Lung (tissue), 12 donors: ENCODE results near the gene ARRB2. TPM values are rescaled to one million over a fixed set of nuclear protein-coding genes. Genes with fewer than 3 reads are reported as not detected.
A peak's percentile ranks its signal among the peaks of the same experiment; 100 is the strongest.

ENCODE experiments used
- ATAC-seq: fragments of 200-7000 bp; cut with Tn5 transposase; one replicate; pipeline ENCODE4 v1.9.1; 2020; ENCODE audit warnings: moderate number of reproducible peaks; ENCODE audit not compliant: insufficient read depth, low FRiP score
- DNase-seq, 3 donors: peaks; one replicate each; pipeline ENCODE4 v3.0.0-alpha.2; 2013 to 2017
- H3K27ac ChIP-seq, 2 donors: one replicate each; pipeline ENCODE4 v1.5.1; 2013; ENCODE audit warnings: mild to moderate bottlenecking in 2 of 2, moderate library complexity in 2 of 2, control low read depth in 1 of 2, inconsistent platforms in 1 of 2, low read depth in 1 of 2, low read length in 1 of 2
- H3K27me3 ChIP-seq, 3 donors: one replicate each; pipeline ENCODE4 v1.5.1; 2013; ENCODE audit warnings: low read length in 2 of 3; ENCODE audit not compliant: control insufficient read depth in 3 of 3, insufficient read depth in 3 of 3
- H3K36me3 ChIP-seq, 4 donors: one replicate each; pipeline ENCODE4 v1.5.1; 2013; ENCODE audit warnings: low read length in 4 of 4, mild to moderate bottlenecking in 1 of 4, moderate library complexity in 1 of 4; ENCODE audit not compliant: control insufficient read depth in 4 of 4, insufficient read depth in 4 of 4
- H3K4me1 ChIP-seq, 5 donors: one replicate each; pipeline ENCODE4 v1.5.1; 2013; ENCODE audit warnings: low read length in 5 of 5, mild to moderate bottlenecking in 2 of 5, moderate library complexity in 1 of 5; ENCODE audit not compliant: control insufficient read depth in 5 of 5, insufficient read depth in 5 of 5
- H3K4me3 ChIP-seq: one replicate; pipeline ENCODE4 v1.5.1; 2013; ENCODE audit warnings: mild to moderate bottlenecking, control low read depth, moderate library complexity
- H3K9ac ChIP-seq, 2 donors: one replicate each; pipeline ENCODE4 v1.5.1; 2013; ENCODE audit warnings: low read length in 2 of 2, control low read depth in 1 of 2; ENCODE audit not compliant: insufficient read depth in 1 of 2
- H3K9me3 ChIP-seq, 4 donors: one replicate each; pipeline ENCODE4 v1.5.1; 2013; ENCODE audit warnings: low read length in 3 of 4, mild to moderate bottlenecking in 1 of 4, moderate library complexity in 1 of 4; ENCODE audit not compliant: control insufficient read depth in 4 of 4, insufficient read depth in 3 of 4
- CTCF ChIP-seq: IDR thresholded peaks from 2 replicates; pipeline ENCODE4 v1.5.1; 2012; ENCODE audit warnings: mild to moderate bottlenecking; ENCODE audit errors: control extremely low read depth, extremely low read depth
- WGBS, 2 donors: extraction: QIAGEN DNeasy Blood & Tissue Kit; methylation state at CpG; one replicate each; pipeline ENCODE4 v1.1.7; 2013; 5-methylcytosine and 5-hydroxymethylcytosine counted together
- polyA plus RNA-seq, 2 donors: library from polyadenylated mRNA; stranded (reverse); fragments of 200-250 nt; gene quantifications; one replicate each; pipeline ENCODE4 v1.2.1, GENCODE V29; 2013
- total RNA-seq, 2 donors: library from RNA; depleted of rRNA in 1 of 2; stranded (reverse); fragments of >200 nt in 1 of 2; gene quantifications; one replicate each; pipeline ENCODE4 v1.2.1, GENCODE V29; 2014 to 2021
- donor health status: control.
- donor health status: control.
- donor health status: Bipolar disorder and iron deficiency.
- donor health status: healthy.
- donor health status: DM: yes; HTN: yes; CAD: no.

Gene ARRB2
- total and polyA plus RNA-seq, 4 donors: 27.2 to 222 (median 142) TPM

- WGBS, 2 donors: 88 to 90% methylated on average over 16 of the region's 16 CpGs
- H3K9me3 ChIP-seq: no peaks in the 10 kb centered on the region
- H3K36me3 ChIP-seq: peaks cover 0 to 21% (median 3%) of the 10 kb centered on the region in 4 donors
- H3K4me3 ChIP-seq: no peak overlapping the region
- H3K4me1 ChIP-seq: peaks cover 0 to 6% (median 0%) of the 10 kb centered on the region in 5 donors
- no peak for TF ChIP-seq CTCF
- H3K9ac ChIP-seq: no peak overlapping the region
- H3K27ac ChIP-seq: no peak overlapping the region
- no peak for DNase-seq
- no peak for ATAC-seq
- H3K27me3 ChIP-seq: no peaks in the 10 kb centered on the region
These were observed 12.3 kb downstream of the ARRB2 start for GRCh38 chr17:4722678-4723240.

GRCh38 chr17:4724650-4725049 is 14.2 kb downstream of the ARRB2 start:
- no peak for TF ChIP-seq CTCF
- 89 to 90% methylated on average over 5 of the region's 5 CpGs for WGBS, 2 donors
- DNase-seq: no peak

GRCh38 chr17:4725646-4726310 is 15.3 kb downstream of the ARRB2 start:
- WGBS, 2 donors: 58 to 74% methylated on average over 9 of the region's 9 CpGs
- H3K9ac ChIP-seq: no peak overlapping the region
- H3K4me1 ChIP-seq: peaks cover 0 to 6% (median 4%) of the 10 kb centered on the region in 5 donors

More at GRCh38 chr17:4724650-4725049, 14.2 kb downstream of the ARRB2 start:
- Histone ChIP-seq H3K36me3 (peaks cover 0 to 9% (median 1%) of the 10 kb centered on the region in 4 donors), H3K9ac (no peak overlapping the region), H3K27ac (no peak overlapping the region), H3K9me3 (no peaks in the 10 kb centered on the region), H3K4me1 (peaks cover 0 to 6% (median 0%) of the 10 kb centered on the region in 5 donors), H3K4me3 (no peak overlapping the region), H3K27me3 (no peaks in the 10 kb centered on the region)
- ATAC-seq: no peak

More at GRCh38 chr17:4725646-4726310, 15.3 kb downstream of the ARRB2 start:
- no peaks in the 10 kb centered on the region for H3K9me3 ChIP-seq
- ATAC-seq: no peak
- H3K27ac ChIP-seq: peak overlapping the region in 1 of 2 donors; percentile 74
- peaks cover 0 to 3% (median 0%) of the 10 kb centered on the region in 4 donors for H3K36me3 ChIP-seq
- no peak overlapping the region for H3K4me3 ChIP-seq
- TF ChIP-seq CTCF: no peak
- DNase-seq: no peak
- H3K27me3 ChIP-seq: no peaks in the 10 kb centered on the region
